OCI-LY3 (cell line): ENCODE results near the gene RBMX.

Experiments
- EZH2phosphoT487 ChIP-seq: fragments of 200-600 bp; shearing (Covaris generic); IDR thresholded peaks from 2 replicates; pipeline ENCODE4 v1.6.1; 2018; ENCODE audit warnings: antibody characterized with exemption, mixed run types, low read depth
- TF ChIP-seq, protein P1 (sequence below): fragments of 200-600, 300-600 bp; sonication (generic); IDR thresholded peaks from 2 replicates; pipeline ENCODE4 v1.5.1; 2014; ENCODE audit warnings: antibody characterized with exemption, low read length, low read depth

GRCh38 chrX:136829413-136829812 is 51.1 kb downstream of the RBMX start:
- TF ChIP-seq, protein P1, sequence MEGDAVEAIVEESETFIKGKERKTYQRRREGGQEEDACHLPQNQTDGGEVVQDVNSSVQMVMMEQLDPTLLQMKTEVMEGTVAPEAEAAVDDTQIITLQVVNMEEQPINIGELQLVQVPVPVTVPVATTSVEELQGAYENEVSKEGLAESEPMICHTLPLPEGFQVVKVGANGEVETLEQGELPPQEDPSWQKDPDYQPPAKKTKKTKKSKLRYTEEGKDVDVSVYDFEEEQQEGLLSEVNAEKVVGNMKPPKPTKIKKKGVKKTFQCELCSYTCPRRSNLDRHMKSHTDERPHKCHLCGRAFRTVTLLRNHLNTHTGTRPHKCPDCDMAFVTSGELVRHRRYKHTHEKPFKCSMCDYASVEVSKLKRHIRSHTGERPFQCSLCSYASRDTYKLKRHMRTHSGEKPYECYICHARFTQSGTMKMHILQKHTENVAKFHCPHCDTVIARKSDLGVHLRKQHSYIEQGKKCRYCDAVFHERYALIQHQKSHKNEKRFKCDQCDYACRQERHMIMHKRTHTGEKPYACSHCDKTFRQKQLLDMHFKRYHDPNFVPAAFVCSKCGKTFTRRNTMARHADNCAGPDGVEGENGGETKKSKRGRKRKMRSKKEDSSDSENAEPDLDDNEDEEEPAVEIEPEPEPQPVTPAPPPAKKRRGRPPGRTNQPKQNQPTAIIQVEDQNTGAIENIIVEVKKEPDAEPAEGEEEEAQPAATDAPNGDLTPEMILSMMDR: no peak
- no peak for TF ChIP-seq EZH2phosphoT487
